NCI-H128 (cell line): ENCODE results near the gene TPBG.
A peak's percentile ranks its signal among the peaks of the same experiment; 100 is the strongest.

Source experiments
- DNase-seq: peaks from one replicate; lab custom pipeline; 2025; ENCODE audit not compliant: unreplicated experiment; lab: John Stamatoyannopoulos, UW

TPBG gene, protein sequence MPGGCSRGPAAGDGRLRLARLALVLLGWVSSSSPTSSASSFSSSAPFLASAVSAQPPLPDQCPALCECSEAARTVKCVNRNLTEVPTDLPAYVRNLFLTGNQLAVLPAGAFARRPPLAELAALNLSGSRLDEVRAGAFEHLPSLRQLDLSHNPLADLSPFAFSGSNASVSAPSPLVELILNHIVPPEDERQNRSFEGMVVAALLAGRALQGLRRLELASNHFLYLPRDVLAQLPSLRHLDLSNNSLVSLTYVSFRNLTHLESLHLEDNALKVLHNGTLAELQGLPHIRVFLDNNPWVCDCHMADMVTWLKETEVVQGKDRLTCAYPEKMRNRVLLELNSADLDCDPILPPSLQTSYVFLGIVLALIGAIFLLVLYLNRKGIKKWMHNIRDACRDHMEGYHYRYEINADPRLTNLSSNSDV

GRCh38 chr6:82363428-82364086 is at the start of gene TPBG:
Gene TPBG, plus strand, starts transcription at chr6:82363817. Its CDS starts 1,145 bp downstream, at chr6:82364962.
- DNase-seq: no peak

DNA sequence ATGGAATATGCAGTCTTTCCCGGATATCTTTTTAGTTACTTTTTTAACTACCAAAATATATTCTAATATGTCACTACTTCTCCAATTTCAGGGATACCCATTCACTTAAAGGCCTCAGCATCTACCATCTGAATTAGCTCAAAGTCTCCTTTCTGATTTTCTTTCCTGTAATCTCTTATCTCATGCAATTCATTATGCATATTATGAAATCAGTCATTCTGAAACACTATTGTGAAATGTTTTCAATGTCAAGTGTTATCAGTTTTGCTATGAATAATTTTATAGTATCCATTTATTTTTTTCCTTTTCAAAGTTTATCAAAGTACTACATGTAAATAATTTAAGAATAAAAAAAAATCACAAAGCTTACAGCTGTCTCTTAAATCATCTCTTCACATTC is 41.2 kb upstream of the TPBG start:
- no peak for DNase-seq

- no peak for DNase-seq
Observed at GRCh38 chr6:82329766-82330165, 33.9 kb upstream of the TPBG start.

DNA sequence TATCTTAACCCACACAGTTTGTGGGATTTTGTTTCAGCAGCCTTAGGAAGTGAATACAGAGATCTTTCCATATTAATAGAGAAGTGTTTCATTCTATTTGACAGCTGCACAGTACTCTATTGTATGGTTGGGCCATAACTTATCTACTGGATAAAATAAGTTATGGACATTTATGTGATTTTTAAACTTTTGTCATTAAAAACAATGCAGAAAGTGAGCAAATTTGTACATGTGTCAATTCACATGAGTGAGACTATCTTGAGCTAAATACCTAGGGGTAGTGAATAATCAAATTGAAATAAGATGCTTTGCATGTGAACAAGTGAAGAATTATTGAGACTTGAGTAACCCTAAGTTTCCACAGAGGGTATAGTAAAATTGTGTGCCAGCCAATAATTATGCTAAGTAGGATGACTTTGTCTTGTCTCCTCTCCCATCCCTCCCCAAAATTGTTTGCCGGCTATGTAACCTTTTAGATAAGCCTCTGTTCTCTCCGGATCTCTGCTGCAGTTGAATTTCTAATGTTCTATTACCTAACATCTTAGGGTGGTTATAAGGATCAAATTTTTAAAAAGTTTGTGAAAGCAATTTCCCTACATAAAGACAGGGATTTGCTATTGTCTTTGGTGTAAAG is 33.3 kb upstream of the TPBG start:
- DNase-seq: no peak

GRCh38 chr6:82331031-82331773 is 32.4 kb upstream of the TPBG start:
- no peak for DNase-seq

DNA sequence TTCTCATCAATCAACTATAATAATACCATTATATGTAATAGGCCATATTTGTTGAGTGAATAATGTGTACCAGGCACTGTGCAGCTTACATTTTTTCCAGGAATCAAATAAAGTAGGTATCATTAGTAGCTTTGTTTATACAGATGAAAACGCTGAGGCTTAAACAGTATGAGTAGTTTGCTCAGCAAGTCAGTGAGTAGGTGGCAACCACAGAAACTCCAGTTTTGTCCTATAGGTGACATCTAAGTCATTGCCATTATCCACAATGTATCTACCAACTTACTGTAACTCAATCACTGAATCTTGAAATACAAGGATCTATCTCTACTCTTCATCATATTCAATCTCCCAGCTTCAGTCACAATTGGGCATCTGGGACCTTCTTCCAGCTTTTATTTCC is 29.8 kb upstream of the TPBG start:
- no peak for DNase-seq

DNA sequence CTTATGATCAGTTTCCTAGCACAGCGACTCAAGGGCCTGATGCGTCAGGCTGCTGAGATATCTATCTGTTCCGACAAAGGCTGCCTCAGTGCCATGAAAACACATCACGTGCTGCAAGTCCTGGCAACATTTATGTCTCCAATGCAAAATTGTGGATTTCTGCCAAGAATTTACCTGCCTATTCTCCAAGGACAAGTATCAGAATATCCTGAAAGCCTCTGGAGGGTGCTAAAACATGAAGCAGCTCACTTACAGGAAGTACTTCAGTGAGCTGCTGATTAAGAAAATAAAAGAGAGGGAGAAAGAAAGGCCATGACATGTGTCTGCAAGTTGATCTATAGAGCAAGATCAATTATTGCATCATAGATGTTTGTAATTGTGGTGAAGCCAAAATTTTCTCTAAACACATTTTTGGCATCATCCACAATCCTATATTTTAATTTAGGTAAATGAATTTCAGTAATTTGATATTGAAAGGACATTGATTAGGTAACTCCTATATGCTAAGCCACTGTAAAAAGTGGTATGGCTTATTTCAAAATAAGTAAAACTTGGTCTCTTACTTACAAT is 25.8 kb upstream of the TPBG start:
- DNase-seq: peak; percentile 15

- DNase-seq: no peak
Observed at GRCh38 chr6:82348130-82348529, 15.5 kb upstream of the TPBG start.

- DNase-seq: no peak
Observed at GRCh38 chr6:82353848-82354247, 9.8 kb upstream of the TPBG start.

- DNase-seq: no peak
Observed at GRCh38 chr6:82360552-82360951, 3.1 kb upstream of the TPBG start.

GRCh38 chr6:82361631-82362030 is 2.0 kb upstream of the TPBG start:
- no peak for DNase-seq

DNA sequence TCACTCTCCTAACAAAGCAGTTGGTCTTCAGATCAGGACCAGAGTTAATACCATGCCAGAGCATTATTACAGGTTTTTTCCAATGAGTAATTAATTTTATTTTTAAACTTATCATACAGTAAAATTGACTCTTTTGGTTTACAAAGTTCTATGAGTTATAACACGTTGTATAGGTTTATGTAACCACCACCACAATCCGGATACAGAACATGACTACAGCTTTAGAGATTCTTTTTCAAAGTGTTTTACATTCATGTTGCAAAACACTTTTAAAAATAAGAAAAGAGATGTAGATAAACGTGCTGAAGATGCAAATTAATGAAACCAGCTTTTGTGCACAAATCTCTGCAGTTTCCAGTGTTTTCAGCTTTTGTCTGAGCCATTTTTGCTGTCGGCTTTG is 1.5 kb upstream of the TPBG start:
- no peak for DNase-seq

DNA sequence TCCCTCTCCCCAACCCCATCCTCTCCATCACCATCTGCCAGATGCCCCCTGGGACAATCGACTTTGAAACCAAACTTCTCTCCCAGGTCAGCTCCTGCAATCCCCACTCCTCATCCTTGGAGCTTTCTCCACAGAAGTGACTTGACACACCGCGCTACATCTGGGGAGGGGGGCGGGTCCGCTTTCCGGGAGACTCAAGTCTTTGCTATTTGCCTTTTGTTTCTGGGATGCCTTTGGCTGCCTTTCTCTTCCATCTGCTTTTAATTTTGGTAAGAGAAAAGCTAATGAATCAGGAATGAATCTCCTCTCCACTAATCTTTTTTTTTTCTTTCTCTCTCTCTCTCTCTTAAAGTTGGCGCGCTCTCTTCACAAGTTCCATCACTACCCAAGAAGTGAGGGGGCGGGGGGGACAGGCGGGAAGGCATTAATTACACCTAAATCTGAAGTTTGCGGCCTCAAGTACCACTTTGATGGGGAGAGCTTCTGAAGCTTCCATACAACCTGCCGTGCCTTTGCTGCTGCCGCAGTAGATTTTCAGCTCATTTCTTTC is 664 bp upstream of the TPBG start:
- DNase-seq: no peak

- no peak for DNase-seq
Observed at GRCh38 chr6:82364087-82365015, 734 bp downstream of the TPBG start.

DNA sequence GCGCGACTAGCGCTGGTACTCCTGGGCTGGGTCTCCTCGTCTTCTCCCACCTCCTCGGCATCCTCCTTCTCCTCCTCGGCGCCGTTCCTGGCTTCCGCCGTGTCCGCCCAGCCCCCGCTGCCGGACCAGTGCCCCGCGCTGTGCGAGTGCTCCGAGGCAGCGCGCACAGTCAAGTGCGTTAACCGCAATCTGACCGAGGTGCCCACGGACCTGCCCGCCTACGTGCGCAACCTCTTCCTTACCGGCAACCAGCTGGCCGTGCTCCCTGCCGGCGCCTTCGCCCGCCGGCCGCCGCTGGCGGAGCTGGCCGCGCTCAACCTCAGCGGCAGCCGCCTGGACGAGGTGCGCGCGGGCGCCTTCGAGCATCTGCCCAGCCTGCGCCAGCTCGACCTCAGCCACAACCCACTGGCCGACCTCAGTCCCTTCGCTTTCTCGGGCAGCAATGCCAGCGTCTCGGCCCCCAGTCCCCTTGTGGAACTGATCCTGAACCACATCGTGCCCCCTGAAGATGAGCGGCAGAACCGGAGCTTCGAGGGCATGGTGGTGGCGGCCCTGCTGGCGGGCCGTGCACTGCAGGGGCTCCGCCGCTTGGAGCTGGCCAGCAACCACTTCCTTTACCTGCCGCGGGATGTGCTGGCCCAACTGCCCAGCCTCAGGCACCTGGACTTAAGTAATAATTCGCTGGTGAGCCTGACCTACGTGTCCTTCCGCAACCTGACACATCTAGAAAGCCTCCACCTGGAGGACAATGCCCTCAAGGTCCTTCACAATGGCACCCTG is 1.6 kb downstream of the TPBG start:
- DNase-seq: no peak

GRCh38 chr6:82367704-82368103 is 4.1 kb downstream of the TPBG start:
- DNase-seq: no peak

- DNase-seq: no peak
Observed at GRCh38 chr6:82370788-82371187, 7.2 kb downstream of the TPBG start.

- no peak for DNase-seq
Observed at GRCh38 chr6:82371799-82372546, 8.4 kb downstream of the TPBG start.
